HCT116 (cell line): ENCODE results near the gene C1orf185. TPM values are rescaled to one million over a fixed set of nuclear protein-coding genes. Genes with fewer than 3 reads are reported as not detected.

Source experiments
- ATAC-seq: fragments of 200-7000 bp; cut with Tn5 transposase; 2 replicates; pipeline ENCODE4 v1.9.1; 2020; ENCODE audit warnings: mild to moderate bottlenecking, moderate library complexity
- BruUV-seq: library from RNA; stranded (reverse); fragments of 400-500 nt; replicated peaks from 2 replicates; lab custom pipeline; 2021; lab: Mats Ljungman, UMichigan
- CTCF ChIA-PET: fragments of 300-600 bp; sonication (Branson Sonifier 250); formaldehyde crosslinking; loops from one replicate; lab custom pipeline; 2021; ENCODE audit warnings: antibody characterized with exemption; lab: Charles Lee
- POLR2A ChIA-PET: fragments of 300-600, 350-600 bp; sonication (Branson Sonifier 250); formaldehyde crosslinking; loops from one replicate; lab custom pipeline; 2021; ENCODE audit warnings: antibody characterized with exemption; lab: Charles Lee
- RAD21 ChIA-PET, 2 experiments: fragments of 300-600 bp; sonication (Branson Sonifier 250); formaldehyde crosslinking; loops; one replicate each; lab custom pipeline; 2023; ENCODE audit warnings: low total read pairs in 2 of 2; ENCODE audit not compliant: uncharacterized antibody in 2 of 2, unreplicated experiment in 2 of 2, low non-redundant PET in 1 of 2; lab: Charles Lee
- DNase-seq: peaks from one replicate; pipeline ENCODE4 v3.0.0-alpha.2; 2010; ENCODE audit warnings: low read depth, low spot score
- H2AFZ ChIP-seq: fragments of 200-600 bp; shearing (Covaris generic), sonication (generic); 2 replicates; pipeline ENCODE4 v1.6.1; 2017; ENCODE audit warnings: low read depth, mixed run types, mixed read lengths, antibody characterized with exemption, low read length; ENCODE audit not compliant: poor library complexity, severe bottlenecking
- H3K27ac ChIP-seq: 2 replicates; pipeline ENCODE4 v1.5.1; 2012; ENCODE audit warnings: low read depth, low read length
- H3K27me3 ChIP-seq: fragments of 200-600 bp; sonication (generic); 2 replicates; pipeline ENCODE4 v1.6.1; 2016; ENCODE audit warnings: mixed run types, low read length, mixed read lengths; ENCODE audit not compliant: insufficient read depth
- H3K36me3 ChIP-seq, 2 experiments: fragments of 200-500 bp in 1 of 2; fragments of 200-600 bp in 1 of 2; sonication (Bioruptor generic) in 1 of 2; sonication (generic) in 1 of 2; 2 replicates each; pipeline versions ENCODE4 v1.5.1 to v1.6.1; 2014 to 2016; ENCODE audit warnings: low read length in 2 of 2, inconsistent platforms in 1 of 2, mixed read lengths in 1 of 2, mixed run types in 1 of 2; ENCODE audit not compliant: insufficient read depth in 2 of 2, control insufficient read depth in 1 of 2
- H3K4me1 ChIP-seq, 2 experiments: fragments of 200-600 bp in 1 of 2; sonication (generic) in 1 of 2; 2 replicates each; pipeline versions ENCODE4 v1.5.1 to v1.6.1; 2012 to 2017; ENCODE audit warnings: low read length in 2 of 2, inconsistent platforms in 1 of 2, mild to moderate bottlenecking in 1 of 2, mixed read lengths in 1 of 2, mixed run types in 1 of 2, moderate library complexity in 1 of 2; ENCODE audit not compliant: insufficient read depth in 2 of 2, control insufficient read depth in 1 of 2
- H3K4me2 ChIP-seq: fragments of 200-600 bp; sonication (generic); 2 replicates; pipeline ENCODE4 v1.6.1; 2017; ENCODE audit warnings: mixed run types, low read length, mixed read lengths
- H3K4me3 ChIP-seq, 2 experiments: fragments of 200-600 bp in 1 of 2; sonication (generic) in 1 of 2; replicated peaks in 1 of 2; 2 replicates each; pipeline ENCODE4 v1.5.1; 2011 to 2016; ENCODE audit warnings: low read length in 2 of 2, control low read depth in 1 of 2, low read depth in 1 of 2, mild to moderate bottlenecking in 1 of 2, mixed read lengths in 1 of 2, mixed run types in 1 of 2
- H3K79me2 ChIP-seq: fragments of 200-600 bp; sonication (generic); 2 replicates; pipeline ENCODE4 v1.6.1; 2017; ENCODE audit warnings: mild to moderate bottlenecking, mixed run types, low read length, moderate library complexity, mixed read lengths; ENCODE audit not compliant: insufficient read depth
- H3K9ac ChIP-seq: fragments of 200-600 bp; sonication (generic); 2 replicates; pipeline ENCODE4 v1.6.1; 2016; ENCODE audit warnings: low read length, mixed read lengths
- H3K9me2 ChIP-seq: fragments of 200-600 bp; sonication (generic), shearing (Covaris generic); 2 replicates; pipeline ENCODE4 v1.6.1; 2017; ENCODE audit warnings: mixed run types, mild to moderate bottlenecking, moderate library complexity; ENCODE audit not compliant: insufficient read depth
- H3K9me3 ChIP-seq, 2 experiments: fragments of 200-500 bp in 1 of 2; fragments of 200-600 bp in 1 of 2; sonication (Bioruptor generic) in 1 of 2; sonication (generic) in 1 of 2; 2 replicates each; pipeline ENCODE4 v1.6.1; 2014 to 2017; ENCODE audit warnings: low read length in 2 of 2, mixed read lengths in 2 of 2, inconsistent platforms in 1 of 2, low read depth in 1 of 2, mild to moderate bottlenecking in 1 of 2, mixed run types in 1 of 2, moderate library complexity in 1 of 2; ENCODE audit not compliant: control insufficient read depth in 1 of 2, insufficient read depth in 1 of 2
- H4K20me1 ChIP-seq: fragments of 200-600 bp; sonication (generic), shearing (Covaris generic); 2 replicates; pipeline ENCODE4 v1.6.1; 2017; ENCODE audit warnings: mixed run types, mild to moderate bottlenecking, moderate library complexity; ENCODE audit not compliant: insufficient read depth
- ELF1 ChIP-seq: IDR thresholded peaks from 2 replicates; pipeline ENCODE4 v1.6.1; 2012; ENCODE audit warnings: low read depth, borderline replicate concordance
- EZH2 ChIP-seq: fragments of 200-600 bp; sonication (generic); IDR thresholded peaks from 2 replicates; pipeline ENCODE4 v1.6.1; 2017; ENCODE audit warnings: antibody characterized with exemption, mixed run types
- JUND ChIP-seq: IDR thresholded peaks from 2 replicates; pipeline ENCODE4 v1.6.1; 2012
- POLR2A ChIP-seq: IDR thresholded peaks from 2 replicates; pipeline ENCODE4 v1.7.0; 2011; ENCODE audit warnings: borderline replicate concordance; ENCODE audit not compliant: insufficient read depth, insufficient read length; ENCODE audit errors: extremely low read depth
- RAD21 ChIP-seq: IDR thresholded peaks from 2 replicates; pipeline ENCODE4 v1.6.1; 2012; ENCODE audit warnings: low read depth, mild to moderate bottlenecking
- SP1 ChIP-seq: IDR thresholded peaks from 2 replicates; pipeline ENCODE4 v1.6.1; 2012; ENCODE audit warnings: low read depth
- SRF ChIP-seq: IDR thresholded peaks from 2 replicates; pipeline ENCODE4 v1.6.1; 2012; ENCODE audit warnings: low read depth
- TCF7L2 ChIP-seq: IDR thresholded peaks from 2 replicates; pipeline ENCODE4 v1.7.0; 2011; ENCODE audit warnings: borderline replicate concordance, inconsistent platforms; ENCODE audit not compliant: insufficient read depth, insufficient read length; ENCODE audit errors: extremely low read depth
- YY1 ChIP-seq: IDR thresholded peaks from 2 replicates; pipeline ENCODE4 v1.6.1; 2011; ENCODE audit warnings: low read length, low read depth, moderate library complexity, mild to moderate bottlenecking; ENCODE audit not compliant: insufficient replicate concordance; ENCODE audit errors: extremely low read depth
- ZFX ChIP-seq: fragments of 450-650 bp; IDR thresholded peaks from 2 replicates; pipeline ENCODE4 v1.6.1; 2017
- ZNF274 ChIP-seq: fragments of 200-500 bp; sonication (Bioruptor generic); IDR thresholded peaks from 2 replicates; pipeline ENCODE4 v1.6.1; 2014; ENCODE audit warnings: mild to moderate bottlenecking, low read depth, low read length, inconsistent platforms
- intact Hi-C: fragments of 100-400 bp; cut with micrococcal nuclease; formaldehyde crosslinking; loops from 2 replicates; pipeline ENCODE4 v1.10.0; 2022
- total RNA-seq: library from RNA; stranded (reverse); gene quantifications from one replicate; pipeline ENCODE4 v1.2.1, GENCODE V29; 2021; ENCODE audit not compliant: unreplicated experiment
- TF ChIP-seq, protein P1 (sequence below), 3 experiments: fragments of 200-600 bp in 1 of 3; sonication (generic) in 1 of 3; IDR thresholded peaks in 2 of 3; conservative IDR thresholded peaks in 1 of 3; 2 replicates each; pipeline ENCODE4 v1.5.1; 2012 to 2017; ENCODE audit warnings: low read depth in 2 of 3, low read length in 2 of 3, antibody characterized with exemption in 1 of 3, borderline replicate concordance in 1 of 3, control low read depth in 1 of 3, mild to moderate bottlenecking in 1 of 3, mixed read lengths in 1 of 3, mixed run types in 1 of 3, moderate library complexity in 1 of 3; ENCODE audit not compliant: insufficient read depth in 1 of 3
- TF ChIP-seq, protein P2 (sequence below): IDR thresholded peaks from 2 replicates; pipeline ENCODE4 v1.6.1; 2012
- TF ChIP-seq, protein P3 (sequence below): IDR thresholded peaks from 2 replicates; pipeline ENCODE4 v1.6.1; 2011; ENCODE audit warnings: mild to moderate bottlenecking, low read length, moderate library complexity; ENCODE audit not compliant: insufficient replicate concordance; ENCODE audit errors: extremely low read depth
- TF ChIP-seq, protein P4 (sequence below): IDR thresholded peaks from 2 replicates; pipeline ENCODE4 v1.6.1; 2012

Gene C1orf185
- total RNA-seq, 1 experiment from 2014 or later: not detected

DNA sequence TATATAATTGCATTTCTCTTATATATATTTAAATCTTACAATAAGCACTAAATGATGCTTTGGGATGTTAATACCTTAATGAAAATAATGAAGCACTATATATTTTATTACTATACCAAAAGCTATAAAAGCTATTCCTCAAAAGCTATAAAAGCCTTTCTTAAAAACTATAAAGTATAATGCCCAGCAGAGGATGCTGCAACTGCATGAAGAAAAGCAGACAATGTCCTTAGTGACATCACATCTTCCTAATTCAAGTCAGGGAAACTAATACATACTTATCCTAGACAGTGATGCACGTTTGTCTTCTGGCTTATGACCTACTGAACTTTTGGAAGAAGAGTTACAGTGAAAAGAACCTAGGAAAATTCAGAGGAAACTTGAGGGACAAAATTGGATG, 13.6 kb upstream of the C1orf185 start:
- no peak overlapping the region for H3K9ac ChIP-seq
- ATAC-seq: no peak
- DNase-seq: peak; percentile 7
- H4K20me1 ChIP-seq: no peaks in the 10 kb centered on the region
- no peaks in the 10 kb centered on the region for H3K4me1 ChIP-seq
- no peak for TF ChIP-seq SRF
- TF ChIP-seq RAD21: peak; percentile 66
- TF ChIP-seq, protein P1, sequence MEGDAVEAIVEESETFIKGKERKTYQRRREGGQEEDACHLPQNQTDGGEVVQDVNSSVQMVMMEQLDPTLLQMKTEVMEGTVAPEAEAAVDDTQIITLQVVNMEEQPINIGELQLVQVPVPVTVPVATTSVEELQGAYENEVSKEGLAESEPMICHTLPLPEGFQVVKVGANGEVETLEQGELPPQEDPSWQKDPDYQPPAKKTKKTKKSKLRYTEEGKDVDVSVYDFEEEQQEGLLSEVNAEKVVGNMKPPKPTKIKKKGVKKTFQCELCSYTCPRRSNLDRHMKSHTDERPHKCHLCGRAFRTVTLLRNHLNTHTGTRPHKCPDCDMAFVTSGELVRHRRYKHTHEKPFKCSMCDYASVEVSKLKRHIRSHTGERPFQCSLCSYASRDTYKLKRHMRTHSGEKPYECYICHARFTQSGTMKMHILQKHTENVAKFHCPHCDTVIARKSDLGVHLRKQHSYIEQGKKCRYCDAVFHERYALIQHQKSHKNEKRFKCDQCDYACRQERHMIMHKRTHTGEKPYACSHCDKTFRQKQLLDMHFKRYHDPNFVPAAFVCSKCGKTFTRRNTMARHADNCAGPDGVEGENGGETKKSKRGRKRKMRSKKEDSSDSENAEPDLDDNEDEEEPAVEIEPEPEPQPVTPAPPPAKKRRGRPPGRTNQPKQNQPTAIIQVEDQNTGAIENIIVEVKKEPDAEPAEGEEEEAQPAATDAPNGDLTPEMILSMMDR (IDR thresholded peaks at IDR 0.05 in 2 of 3, conservative IDR thresholded peaks at IDR 0.05 in 1 of 3; ENCODE audit: borderline replicate concordance in 1 of 3, insufficient read depth in 1 of 3, low read depth in 2 of 3, low read length in 2 of 3): peak in 2 of 3 experiments; percentile 31 to 44; a peak in 2 of 6 replicates
- TF ChIP-seq ZFX: no peak
- TF ChIP-seq, all 23 proteins: peak for 2
- Histone ChIP-seq H2AFZ (no peak overlapping the region), H3K9me3 (no peaks in the 10 kb centered on the region), H3K4me3 (no peak overlapping the region), H3K27me3 (no peaks in the 10 kb centered on the region), H3K9me2 (no peaks in the 10 kb centered on the region), H3K4me2 (no peak overlapping the region), H3K27ac (no peak overlapping the region), H3K36me3 (no peaks in the 10 kb centered on the region), H3K79me2 (no peaks in the 10 kb centered on the region)
- RAD21 ChIA-PET: interaction anchor here in 1 of 2 experiments (1.0 kb wide), 1 partner anchor 101 kb away, joined by 4 read pairs; no protein-coding TSS in a partner anchor
- BruUV-seq: no TSS peak
- POLR2A ChIA-PET: no interaction called here
- intact Hi-C loops: loop anchor here (2.0 kb wide), 1 partner anchor 100 kb away; no protein-coding TSS in a partner anchor
- CTCF ChIA-PET: interaction anchor here (0.7 to 1.3 kb wide), 5 partner anchors 18 to 215 kb away, joined by 3 to 36 read pairs (median 4); no protein-coding TSS in a partner anchor

DNA sequence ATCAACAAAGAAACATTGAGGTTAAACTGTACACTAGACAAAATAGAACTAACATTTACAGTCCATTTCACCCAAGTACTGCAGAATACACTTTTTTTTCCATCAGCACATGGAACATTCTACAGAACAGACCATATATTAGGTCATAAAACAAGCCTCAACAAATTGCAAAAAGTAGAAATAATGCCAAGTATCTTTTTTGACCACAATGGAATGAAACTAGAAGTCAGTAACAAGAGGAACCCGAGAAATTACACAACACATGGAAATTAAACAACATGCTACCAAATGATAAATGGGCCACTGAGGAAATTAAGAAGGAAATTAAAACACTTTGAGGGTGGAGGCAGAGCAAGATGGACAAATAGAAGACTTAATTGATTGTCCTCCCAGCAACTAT, 8.4 kb upstream of the C1orf185 start:
- intact Hi-C loops: no loop called here
- no peak for DNase-seq
- ChIA-PET POLR2A (no interaction called here), RAD21 (no interaction called here), CTCF (interaction anchor here (1.5 kb wide), 1 partner anchor 98 kb away, joined by 3 read pairs; no protein-coding TSS in a partner anchor)
- no peaks in the 10 kb centered on the region for H3K9me3 ChIP-seq
- ATAC-seq: no peak
- H3K4me3 ChIP-seq: no peak overlapping the region
- no peaks in the 10 kb centered on the region for H3K79me2 ChIP-seq
- BruUV-seq: no TSS peak
- H3K4me2 ChIP-seq: no peak overlapping the region
- no peaks in the 10 kb centered on the region for H3K36me3 ChIP-seq
- no peaks in the 10 kb centered on the region for H3K9me2 ChIP-seq
- no peak overlapping the region for H3K27ac ChIP-seq
- H4K20me1 ChIP-seq: no peaks in the 10 kb centered on the region
- no peak overlapping the region for H2AFZ ChIP-seq
- H3K4me1 ChIP-seq: no peaks in the 10 kb centered on the region
- TF ChIP-seq, protein P2, sequence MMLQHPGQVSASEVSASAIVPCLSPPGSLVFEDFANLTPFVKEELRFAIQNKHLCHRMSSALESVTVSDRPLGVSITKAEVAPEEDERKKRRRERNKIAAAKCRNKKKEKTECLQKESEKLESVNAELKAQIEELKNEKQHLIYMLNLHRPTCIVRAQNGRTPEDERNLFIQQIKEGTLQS: no peak
- TF ChIP-seq, protein P3, sequence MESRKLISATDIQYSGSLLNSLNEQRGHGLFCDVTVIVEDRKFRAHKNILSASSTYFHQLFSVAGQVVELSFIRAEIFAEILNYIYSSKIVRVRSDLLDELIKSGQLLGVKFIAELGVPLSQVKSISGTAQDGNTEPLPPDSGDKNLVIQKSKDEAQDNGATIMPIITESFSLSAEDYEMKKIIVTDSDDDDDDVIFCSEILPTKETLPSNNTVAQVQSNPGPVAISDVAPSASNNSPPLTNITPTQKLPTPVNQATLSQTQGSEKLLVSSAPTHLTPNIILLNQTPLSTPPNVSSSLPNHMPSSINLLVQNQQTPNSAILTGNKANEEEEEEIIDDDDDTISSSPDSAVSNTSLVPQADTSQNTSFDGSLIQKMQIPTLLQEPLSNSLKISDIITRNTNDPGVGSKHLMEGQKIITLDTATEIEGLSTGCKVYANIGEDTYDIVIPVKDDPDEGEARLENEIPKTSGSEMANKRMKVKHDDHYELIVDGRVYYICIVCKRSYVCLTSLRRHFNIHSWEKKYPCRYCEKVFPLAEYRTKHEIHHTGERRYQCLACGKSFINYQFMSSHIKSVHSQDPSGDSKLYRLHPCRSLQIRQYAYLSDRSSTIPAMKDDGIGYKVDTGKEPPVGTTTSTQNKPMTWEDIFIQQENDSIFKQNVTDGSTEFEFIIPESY: no peak
- TF ChIP-seq YY1 (no peak), ZFX (no peak), ZNF274 (no peak), JUND (no peak), ELF1 (no peak), EZH2 (no peak), SP1 (no peak), RAD21 (no peak), TCF7L2 (no peak), POLR2A (no peak)
- TF ChIP-seq, protein P4, sequence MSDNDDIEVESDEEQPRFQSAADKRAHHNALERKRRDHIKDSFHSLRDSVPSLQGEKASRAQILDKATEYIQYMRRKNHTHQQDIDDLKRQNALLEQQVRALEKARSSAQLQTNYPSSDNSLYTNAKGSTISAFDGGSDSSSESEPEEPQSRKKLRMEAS: no peak
- TF ChIP-seq, all 23 proteins: peak for 0
- Histone ChIP-seq H3K27me3 (no peaks in the 10 kb centered on the region), H3K9ac (no peak overlapping the region)
